Measurements from ENCODE around the gene SELP. TPM values are rescaled to one million over a fixed set of nuclear protein-coding genes. Genes with fewer than 3 reads are reported as not detected.

The SELP gene
- total RNA-seq, 1 experiment from 2014 or later, result not detected

DNA sequence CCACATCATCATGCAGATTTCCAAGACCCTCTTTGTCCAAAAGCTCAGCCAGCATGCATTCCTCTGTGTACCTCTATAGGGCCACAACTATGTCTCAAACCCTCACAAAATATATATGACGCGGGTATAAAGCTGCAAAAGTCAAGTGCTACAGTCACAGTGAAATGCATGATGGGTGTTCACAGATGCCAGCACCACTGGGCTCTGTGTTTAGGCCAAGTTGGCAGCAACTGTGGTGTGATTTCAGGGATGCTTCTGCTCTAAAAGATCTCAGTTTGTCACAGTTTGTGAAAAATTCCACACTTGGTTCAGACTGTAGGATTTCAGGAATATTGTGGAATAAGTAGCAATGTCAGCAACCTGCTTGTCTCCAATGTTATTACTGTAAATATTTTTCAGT, 23.9 kb upstream of the SELP start:
- Histone ChIP-seq H3K79me2 (ENCODE audit: insufficient read depth, low read length) (no peaks in the 10 kb centered on the region), H4K8ac (replicated peaks; ENCODE audit: insufficient read length, low read depth, low read length) (no peak overlapping the region), H4K20me1 (ENCODE audit: control insufficient read depth, insufficient read depth, insufficient read length) (no peaks in the 10 kb centered on the region), H3K14ac (ENCODE audit: insufficient read depth, low read length) (no peak overlapping the region), H3K9ac (ENCODE audit: extremely low read depth, insufficient read length, low read length) (no peak overlapping the region), H3K56ac (ENCODE audit: insufficient read length, low read depth, low read length) (no peak overlapping the region), H3K27me3 (ENCODE audit: insufficient read depth, low read length) (no peaks in the 10 kb centered on the region), H3K23me2 (ENCODE audit: insufficient read length, low read depth, low read length, poor library complexity, severe bottlenecking) (no peaks in the 10 kb centered on the region), H3K79me1 (ENCODE audit: insufficient read depth, low read depth, low read length, poor library complexity, severe bottlenecking) (no peaks in the 10 kb centered on the region), H3K18ac (ENCODE audit: insufficient read length, low read depth, low read length) (no peak overlapping the region), H3K4me2 (ENCODE audit: insufficient read depth, insufficient read length, low read length) (no peak overlapping the region), H2AK5ac (ENCODE audit: insufficient read length, low read length) (no peak overlapping the region), H3K27ac (ENCODE audit: insufficient read length, low read depth, low read length) (no peak overlapping the region), H2BK15ac (ENCODE audit: low read depth, low read length) (no peak overlapping the region), H2BK5ac (ENCODE audit: insufficient read length, low read length) (no peak overlapping the region), H3K4me1 (ENCODE audit: insufficient read depth, low read length) (no peaks in the 10 kb centered on the region; the same call in 1 of the 2 replicates), H2BK12ac (ENCODE audit: insufficient read length, low read depth, low read length) (no peak overlapping the region), H3T11ph (ENCODE audit: low read length) (no peak overlapping the region), H2BK20ac (ENCODE audit: low read depth, low read length, poor library complexity, severe bottlenecking) (no peak overlapping the region), H4K91ac (ENCODE audit: insufficient read length, low read depth, low read length) (no peak overlapping the region), H3K23ac (ENCODE audit: insufficient read length, low read depth, low read length) (no peak overlapping the region), H2BK120ac (ENCODE audit: low read depth, low read length, poor library complexity, severe bottlenecking) (no peak overlapping the region), H3K4ac (ENCODE audit: low read depth, low read length) (no peak overlapping the region), H3K9me3 (ENCODE audit: control insufficient read depth, low read depth, low read length) (no peaks in the 10 kb centered on the region), H4K5ac (ENCODE audit: insufficient read length, low read depth, low read length) (no peak overlapping the region), H2AFZ (ENCODE audit: low read length) (no peak overlapping the region)
- Mint-ChIP-seq H3K4me3 (no peak overlapping the region), H3K27me3 (ENCODE audit: low read depth) (peaks cover 19% of the 10 kb centered on the region), H3K27ac (no peak overlapping the region), H3K36me3 (ENCODE audit: insufficient read depth in 1 of 3, low read depth in 3 of 3) (no peaks in the 10 kb centered on the region), H3K9me3 (no peaks in the 10 kb centered on the region), H3K4me1 (peaks cover 4 to 7% of the 10 kb centered on the region in 2 experiments)
- DNase-seq, result no peak
- TF ChIP-seq, protein P1, sequence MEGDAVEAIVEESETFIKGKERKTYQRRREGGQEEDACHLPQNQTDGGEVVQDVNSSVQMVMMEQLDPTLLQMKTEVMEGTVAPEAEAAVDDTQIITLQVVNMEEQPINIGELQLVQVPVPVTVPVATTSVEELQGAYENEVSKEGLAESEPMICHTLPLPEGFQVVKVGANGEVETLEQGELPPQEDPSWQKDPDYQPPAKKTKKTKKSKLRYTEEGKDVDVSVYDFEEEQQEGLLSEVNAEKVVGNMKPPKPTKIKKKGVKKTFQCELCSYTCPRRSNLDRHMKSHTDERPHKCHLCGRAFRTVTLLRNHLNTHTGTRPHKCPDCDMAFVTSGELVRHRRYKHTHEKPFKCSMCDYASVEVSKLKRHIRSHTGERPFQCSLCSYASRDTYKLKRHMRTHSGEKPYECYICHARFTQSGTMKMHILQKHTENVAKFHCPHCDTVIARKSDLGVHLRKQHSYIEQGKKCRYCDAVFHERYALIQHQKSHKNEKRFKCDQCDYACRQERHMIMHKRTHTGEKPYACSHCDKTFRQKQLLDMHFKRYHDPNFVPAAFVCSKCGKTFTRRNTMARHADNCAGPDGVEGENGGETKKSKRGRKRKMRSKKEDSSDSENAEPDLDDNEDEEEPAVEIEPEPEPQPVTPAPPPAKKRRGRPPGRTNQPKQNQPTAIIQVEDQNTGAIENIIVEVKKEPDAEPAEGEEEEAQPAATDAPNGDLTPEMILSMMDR (conservative IDR thresholded peaks at IDR 0.05), result no peak
- WGBS (ENCODE audit: extremely low coverage, insufficient read length, low lambda C conversion rate), result no CpG with 5 or more reads among the region's 2 CpGs

All from H9 (cell line).